Panc1 (cell line): Measurements from ENCODE around the gene NPAS3. TPM values are rescaled to one million over a fixed set of nuclear protein-coding genes. Genes with fewer than 3 reads are reported as not detected.

Experiments
- ATAC-seq: fragments of 200-7000 bp; cut with Tn5 transposase; 2 replicates; pipeline ENCODE4 v1.9.1; 2020; ENCODE audit warnings: mild to moderate bottlenecking, moderate library complexity
- BruUV-seq: library from RNA; stranded (reverse); fragments of 400-500 nt; replicated peaks from 2 replicates; lab custom pipeline; 2021; lab: Mats Ljungman, UMichigan
- CTCF ChIA-PET: fragments of 300-600 bp; sonication (Branson Sonifier 250); formaldehyde crosslinking; loops from one replicate; lab custom pipeline; 2022; ENCODE audit warnings: antibody characterized with exemption; lab: Charles Lee
- POLR2A ChIA-PET: fragments of 300-600 bp; sonication (Branson Sonifier 250); formaldehyde crosslinking; loops from one replicate; lab custom pipeline; 2022; ENCODE audit warnings: antibody characterized with exemption; lab: Charles Lee
- DNase-seq: peaks from one replicate; pipeline ENCODE4 v3.0.0-alpha.2; 2010; ENCODE audit warnings: low read depth, low spot score
- H3K27ac ChIP-seq: 2 replicates; pipeline ENCODE4 v1.5.1; 2011; ENCODE audit warnings: mild to moderate bottlenecking, low read length, inconsistent platforms
- H3K27me3 ChIP-seq: fragments of 200-500 bp; sonication (Bioruptor generic); 2 replicates; pipeline ENCODE4 v1.6.0; 2014; ENCODE audit warnings: low read length, inconsistent platforms; ENCODE audit not compliant: control insufficient read depth, insufficient read depth
- H3K36me3 ChIP-seq: fragments of 200-500 bp; sonication (Bioruptor generic); 2 replicates; pipeline ENCODE4 v1.5.1; 2014; ENCODE audit warnings: inconsistent platforms, mild to moderate bottlenecking, low read length, moderate library complexity; ENCODE audit not compliant: control insufficient read depth, insufficient read depth
- H3K4me1 ChIP-seq: 2 replicates; pipeline ENCODE4 v1.5.1; 2011; ENCODE audit warnings: inconsistent platforms, mild to moderate bottlenecking, low read length, moderate library complexity; ENCODE audit not compliant: control insufficient read depth, insufficient read depth
- H3K4me3 ChIP-seq, 2 experiments: 2 replicates each; pipeline ENCODE4 v1.5.1; 2011 to 2012; ENCODE audit warnings: low read depth in 2 of 2, low read length in 2 of 2, mild to moderate bottlenecking in 2 of 2, inconsistent platforms in 1 of 2, moderate library complexity in 1 of 2
- H3K9me3 ChIP-seq: fragments of 200-500 bp; sonication (Bioruptor generic); 2 replicates; pipeline ENCODE4 v1.5.1; 2014; ENCODE audit warnings: low read depth, mild to moderate bottlenecking, inconsistent platforms, low read length, moderate library complexity; ENCODE audit not compliant: control insufficient read depth, insufficient read depth
- CTCF ChIP-seq: fragments of 450-650 bp; IDR thresholded peaks from 2 replicates; pipeline ENCODE4 v1.5.1; 2017; ENCODE audit warnings: mild to moderate bottlenecking
- POLR2AphosphoS5 ChIP-seq: IDR thresholded peaks from 2 replicates; pipeline ENCODE4 v1.6.1; 2012; ENCODE audit warnings: mild to moderate bottlenecking, low read depth, low read length, moderate library complexity
- REST ChIP-seq, 2 experiments: IDR thresholded peaks; 2 replicates each; pipeline ENCODE4 v1.6.1; 2011 to 2012; ENCODE audit warnings: low read depth in 2 of 2, control low read depth in 1 of 2, low read length in 1 of 2, mild to moderate bottlenecking in 1 of 2, moderate library complexity in 1 of 2; ENCODE audit not compliant: insufficient read depth in 1 of 2
- SIN3A ChIP-seq: IDR thresholded peaks from 2 replicates; pipeline ENCODE4 v1.6.1; 2012; ENCODE audit warnings: low read depth, mild to moderate bottlenecking, low read length, moderate library complexity, borderline replicate concordance; ENCODE audit not compliant: insufficient read depth
- TCF7L2 ChIP-seq: IDR thresholded peaks from 2 replicates; pipeline ENCODE4 v1.6.1; 2011; ENCODE audit warnings: mild to moderate bottlenecking, low read depth, low read length, inconsistent platforms
- in situ Hi-C: cut with HindIII; loops from 2 replicates; pipeline ENCODE4 v1.10.0; 2016; ENCODE audit warnings: low sequenced_read_pairs, low pct_unique_long_range_greater_than_20kb
- intact Hi-C: fragments of 100-400 bp; cut with micrococcal nuclease; formaldehyde crosslinking; loops from one replicate; pipeline ENCODE4 v1.10.0; 2022; ENCODE audit not compliant: unreplicated experiment
- total RNA-seq: library from RNA; stranded (reverse); gene quantifications from one replicate; pipeline ENCODE4 v1.2.1, GENCODE V29; 2021; ENCODE audit not compliant: unreplicated experiment

NPAS3 gene
- total RNA-seq, 1 experiment from 2014 or later: 0.23 TPM

GRCh38 chr14:33030386-33030785 lies 91.7 kb downstream of the NPAS3 start:
- intact Hi-C loops (no loop called here), in situ Hi-C loops (no loop called here)
- Histone ChIP-seq H3K36me3 (no peaks in the 10 kb centered on the region), H3K4me3 (no peak overlapping the region), H3K27ac (no peak overlapping the region), H3K4me1 (no peaks in the 10 kb centered on the region), H3K9me3 (no peaks in the 10 kb centered on the region), H3K27me3 (no peaks in the 10 kb centered on the region)
- CTCF ChIA-PET: no interaction called here
- BruUV-seq: no TSS peak
- TF ChIP-seq REST (IDR thresholded peaks at IDR 0.05; ENCODE audit: insufficient read depth in 1 of 2, low read depth in 2 of 2, low read length in 1 of 2) (no peak), POLR2AphosphoS5 (no peak), TCF7L2 (no peak), SIN3A (no peak), CTCF (no peak)
- ATAC-seq (no peak), DNase-seq (no peak)
- POLR2A ChIA-PET: no interaction called here

GRCh38 chr14:33035416-33036194 lies 96.9 kb downstream of the NPAS3 start:
- Histone ChIP-seq H3K4me3 (no peak overlapping the region), H3K27ac (no peak overlapping the region), H3K9me3 (no peaks in the 10 kb centered on the region), H3K27me3 (no peaks in the 10 kb centered on the region), H3K36me3 (no peaks in the 10 kb centered on the region), H3K4me1 (no peaks in the 10 kb centered on the region)
- ATAC-seq (no peak), DNase-seq (no peak)
- no TSS peak for BruUV-seq
- intact Hi-C loops (no loop called here), in situ Hi-C loops (no loop called here)
- no peak for TF ChIP-seq REST (IDR thresholded peaks at IDR 0.05; ENCODE audit: insufficient read depth in 1 of 2, low read depth in 2 of 2, low read length in 1 of 2)
- TF ChIP-seq CTCF: no peak
- TF ChIP-seq TCF7L2: no peak
- TF ChIP-seq SIN3A: no peak
- no peak for TF ChIP-seq POLR2AphosphoS5
- ChIA-PET POLR2A (no interaction called here), CTCF (no interaction called here)
